ENCODE results near the gene DDX39B. TPM values are rescaled to one million over a fixed set of nuclear protein-coding genes. Genes with fewer than 3 reads are reported as not detected.

DDX39B gene
- total RNA-seq, 2 experiments from 2014 or later, result 517 to 569 TPM

- ATAC-seq, result no peak
- peak overlapping the region; percentile 92 for H3K27ac Mint-ChIP-seq
- H3K36me3 Mint-ChIP-seq (ENCODE audit: low read depth), result peaks cover 59% of the 10 kb centered on the region
- H3K9me3 Mint-ChIP-seq (ENCODE audit: low read depth), result no peaks in the 10 kb centered on the region
- no peak for DNase-seq
- no peaks in the 10 kb centered on the region for H3K27me3 Mint-ChIP-seq
- CTCF ChIA-PET, result interaction anchor here (0.6 to 15.4 kb wide), 9 partner anchors 8 to 576 kb away, joined by 3 to 658 read pairs (median 4); partner anchors contain the start of genes LTB and NCR3
- intact Hi-C loops (cut with DNase I, micrococcal nuclease), result loop anchor here (1.0 to 10.0 kb wide), 9 partner anchors 46 to 926 kb away; partner anchors contain the start of genes AGPAT1 (in 1 of the 2), ATF6B (in 1 of the 2), MICA (in 1 of the 2) and MRPS18B (in 1 of the 2)
- peak overlapping the region; percentile 79 for H3K4me3 Mint-ChIP-seq
- POLR2A ChIA-PET, result interaction anchor here (0.7 to 3.3 kb wide), 9 partner anchors 11 to 1431 kb away, joined by 3 to 24 read pairs (median 5); partner anchors contain the start of genes BAG6, GPANK1, PRRC2A and TNF
- peaks cover 48% of the 10 kb centered on the region for H3K4me1 Mint-ChIP-seq
These were observed 1.2 kb downstream of the DDX39B start for GRCh38 chr6:31540640-31541039.

GRCh38 chr6:31538805-31539400 is 2.9 kb downstream of the DDX39B start:
- Mint-ChIP-seq H3K27ac (peak overlapping the region; percentile 92), H3K27me3 (no peaks in the 10 kb centered on the region), H3K4me1 (peaks cover 57% of the 10 kb centered on the region), H3K4me3 (peak overlapping the region; percentile 79), H3K36me3 (ENCODE audit: low read depth) (peaks cover 76% of the 10 kb centered on the region), H3K9me3 (ENCODE audit: low read depth) (no peaks in the 10 kb centered on the region)
- ChIA-PET CTCF (interaction anchor here (0.7 to 1.7 kb wide), 4 partner anchors 13 to 59 kb away, joined by 3 to 10 read pairs (median 4); partner anchors contain the start of gene NCR3), POLR2A (interaction anchor here (0.6 to 1.2 kb wide), 3 partner anchors 17 to 321 kb away, joined by 3 read pairs; no protein-coding TSS in a partner anchor)
- intact Hi-C loops (cut with DNase I, micrococcal nuclease), result no loop called here
- ATAC-seq (no peak), DNase-seq (no peak)

GRCh38 chr6:31535538-31536324 is 6.1 kb downstream of the DDX39B start:
- intact Hi-C loops (cut with DNase I, micrococcal nuclease), result no loop called here
- peaks cover 89% of the 10 kb centered on the region for H3K36me3 Mint-ChIP-seq (ENCODE audit: low read depth)
- peak overlapping the region; percentile 28 for H3K27ac Mint-ChIP-seq
- H3K9me3 Mint-ChIP-seq (ENCODE audit: low read depth), result no peaks in the 10 kb centered on the region
- no peaks in the 10 kb centered on the region for H3K27me3 Mint-ChIP-seq
- H3K4me3 Mint-ChIP-seq, result no peak overlapping the region
- H3K4me1 Mint-ChIP-seq, result peaks cover 57% of the 10 kb centered on the region
- POLR2A ChIA-PET, result interaction anchor here (0.6 to 1.0 kb wide), 3 partner anchors 40 to 87 kb away, joined by 3 to 4 read pairs (median 3); partner anchors contain the start of gene TNF
- CTCF ChIA-PET, result interaction anchor here (0.7 to 1.2 kb wide), 4 partner anchors 16 to 63 kb away, joined by 3 to 5 read pairs (median 4); no protein-coding TSS in a partner anchor
- DNase-seq, result no peak
- no peak for ATAC-seq

- Mint-ChIP-seq H3K27ac (no peak overlapping the region), H3K4me1 (peaks cover 48% of the 10 kb centered on the region), H3K36me3 (ENCODE audit: low read depth) (peaks cover 89% of the 10 kb centered on the region), H3K27me3 (no peaks in the 10 kb centered on the region), H3K9me3 (ENCODE audit: low read depth) (no peaks in the 10 kb centered on the region), H3K4me3 (no peak overlapping the region)
- ChIA-PET POLR2A (interaction anchor here (0.9 to 1.1 kb wide), 2 partner anchors 15 to 418 kb away, joined by 3 read pairs; no protein-coding TSS in a partner anchor), CTCF (no interaction called here)
- ATAC-seq (no peak), DNase-seq (no peak)
- intact Hi-C loops (cut with DNase I, micrococcal nuclease), result no loop called here
These were observed 7.2 kb downstream of the DDX39B start for GRCh38 chr6:31534521-31535040.

- Mint-ChIP-seq H3K4me1 (peaks cover 42% of the 10 kb centered on the region), H3K27ac (peak overlapping the region; percentile 37), H3K9me3 (ENCODE audit: low read depth) (no peaks in the 10 kb centered on the region), H3K36me3 (ENCODE audit: low read depth) (peaks cover 86% of the 10 kb centered on the region), H3K27me3 (no peaks in the 10 kb centered on the region), H3K4me3 (no peak overlapping the region)
- CTCF ChIA-PET, result interaction anchor here (0.6 kb wide), 1 partner anchor 440 kb away, joined by 3 read pairs; no protein-coding TSS in a partner anchor
- no peak for ATAC-seq
- intact Hi-C loops (cut with DNase I, micrococcal nuclease), result no loop called here
- no peak for DNase-seq
- POLR2A ChIA-PET, result interaction anchor here (0.9 to 1.1 kb wide), 2 partner anchors 16 to 418 kb away, joined by 3 read pairs; no protein-coding TSS in a partner anchor
These were observed 7.8 kb downstream of the DDX39B start for GRCh38 chr6:31534011-31534410.

- Mint-ChIP-seq H3K36me3 (ENCODE audit: low read depth) (peaks cover 80% of the 10 kb centered on the region), H3K27me3 (no peaks in the 10 kb centered on the region), H3K4me1 (peaks cover 37% of the 10 kb centered on the region), H3K4me3 (no peak overlapping the region), H3K9me3 (ENCODE audit: low read depth) (no peaks in the 10 kb centered on the region), H3K27ac (peak overlapping the region; percentile 42)
- CTCF ChIA-PET, result interaction anchor here (0.6 kb wide), 1 partner anchor 439 kb away, joined by 3 read pairs; no protein-coding TSS in a partner anchor
- intact Hi-C loops (cut with DNase I, micrococcal nuclease), result no loop called here
- no peak for DNase-seq
- no peak for ATAC-seq
- POLR2A ChIA-PET, result interaction anchor here (0.9 to 1.1 kb wide), 2 partner anchors 17 to 419 kb away, joined by 3 read pairs; no protein-coding TSS in a partner anchor
These were observed 8.4 kb downstream of the DDX39B start for GRCh38 chr6:31533455-31533841.

GRCh38 chr6:31532644-31533454 is 9.0 kb downstream of the DDX39B start:
- Mint-ChIP-seq H3K27me3 (no peaks in the 10 kb centered on the region), H3K9me3 (ENCODE audit: low read depth) (no peaks in the 10 kb centered on the region), H3K4me1 (peaks cover 33% of the 10 kb centered on the region), H3K27ac (peak overlapping the region; percentile 42), H3K36me3 (ENCODE audit: low read depth) (peaks cover 76% of the 10 kb centered on the region), H3K4me3 (no peak overlapping the region)
- ChIA-PET CTCF (interaction anchor here (1.1 kb wide), 1 partner anchor 66 kb away, joined by 3 read pairs; no protein-coding TSS in a partner anchor), POLR2A (interaction anchor here (0.5 to 1.2 kb wide), 2 partner anchors 15 to 21 kb away, joined by 3 read pairs; no protein-coding TSS in a partner anchor)
- intact Hi-C loops (cut with DNase I, micrococcal nuclease), result no loop called here
- no peak for DNase-seq
- ATAC-seq, result no peak

GRCh38 chr6:31531771-31532643 is 9.8 kb downstream of the DDX39B start:
- Mint-ChIP-seq H3K4me1 (peaks cover 28% of the 10 kb centered on the region), H3K9me3 (ENCODE audit: low read depth) (no peaks in the 10 kb centered on the region), H3K27me3 (no peaks in the 10 kb centered on the region), H3K27ac (no peak overlapping the region), H3K36me3 (ENCODE audit: low read depth) (peaks cover 71% of the 10 kb centered on the region), H3K4me3 (no peak overlapping the region)
- intact Hi-C loops (cut with DNase I, micrococcal nuclease), result no loop called here
- ATAC-seq, result no peak
- CTCF ChIA-PET, result interaction anchor here (0.6 to 1.1 kb wide), 3 partner anchors 66 to 86 kb away, joined by 3 to 4 read pairs (median 3); no protein-coding TSS in a partner anchor
- no peak for DNase-seq
- POLR2A ChIA-PET, result interaction anchor here (0.5 to 1.2 kb wide), 2 partner anchors 16 to 21 kb away, joined by 3 read pairs; no protein-coding TSS in a partner anchor

- CTCF ChIA-PET, result interaction anchor here (0.6 kb wide), 2 partner anchors 67 to 87 kb away, joined by 3 to 4 read pairs; no protein-coding TSS in a partner anchor
- peaks cover 64% of the 10 kb centered on the region for H3K36me3 Mint-ChIP-seq (ENCODE audit: low read depth)
These were observed 10.6 kb downstream of the DDX39B start for GRCh38 chr6:31531162-31531561.

More at GRCh38 chr6:31531162-31531561, 10.6 kb downstream of the DDX39B start:
- Mint-ChIP-seq H3K27me3 (no peaks in the 10 kb centered on the region), H3K27ac (peak overlapping the region; percentile 25), H3K9me3 (ENCODE audit: low read depth) (no peaks in the 10 kb centered on the region), H3K4me1 (peaks cover 22% of the 10 kb centered on the region), H3K4me3 (no peak overlapping the region)
- POLR2A ChIA-PET, result interaction anchor here (0.7 kb wide), 1 partner anchor 36 kb away, joined by 3 read pairs; no protein-coding TSS in a partner anchor
- intact Hi-C loops (cut with DNase I, micrococcal nuclease), result no loop called here
- DNase-seq (no peak), ATAC-seq (no peak)
